CD4-positive, alpha-beta T cell treated with Interleukin-4 for 1 hour (primary cell): ENCODE data around the gene ST6GALNAC1.

ENCODE experiments used
- DNase-seq, 2 donors: peaks; one replicate each; pipeline ENCODE4 v3.0.0-alpha.2; 2020 to 2022

Gene ST6GALNAC1

DNA sequence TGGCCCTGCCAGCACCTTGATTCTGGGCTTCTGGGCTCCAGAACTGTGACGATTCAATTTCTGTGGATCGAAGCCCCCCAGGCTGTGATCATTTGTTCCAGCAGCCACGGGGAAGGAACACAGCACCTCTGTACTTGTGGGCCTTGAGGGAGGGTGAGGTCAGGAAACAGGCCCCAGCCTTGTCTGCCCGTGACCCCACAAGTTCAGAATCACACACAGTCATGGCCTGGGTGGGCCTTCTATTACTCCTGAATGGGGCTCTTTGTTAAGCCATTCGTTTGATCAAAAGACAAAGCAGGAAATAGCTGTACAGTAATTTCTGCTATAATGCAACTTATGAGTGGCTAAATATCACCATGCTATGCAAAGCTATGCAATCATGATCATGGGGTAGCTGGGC, 68.0 kb downstream of the ST6GALNAC1 start:
- no peak for DNase-seq
